Measurements from ENCODE around the gene RFNG.

Gene RFNG

DNA sequence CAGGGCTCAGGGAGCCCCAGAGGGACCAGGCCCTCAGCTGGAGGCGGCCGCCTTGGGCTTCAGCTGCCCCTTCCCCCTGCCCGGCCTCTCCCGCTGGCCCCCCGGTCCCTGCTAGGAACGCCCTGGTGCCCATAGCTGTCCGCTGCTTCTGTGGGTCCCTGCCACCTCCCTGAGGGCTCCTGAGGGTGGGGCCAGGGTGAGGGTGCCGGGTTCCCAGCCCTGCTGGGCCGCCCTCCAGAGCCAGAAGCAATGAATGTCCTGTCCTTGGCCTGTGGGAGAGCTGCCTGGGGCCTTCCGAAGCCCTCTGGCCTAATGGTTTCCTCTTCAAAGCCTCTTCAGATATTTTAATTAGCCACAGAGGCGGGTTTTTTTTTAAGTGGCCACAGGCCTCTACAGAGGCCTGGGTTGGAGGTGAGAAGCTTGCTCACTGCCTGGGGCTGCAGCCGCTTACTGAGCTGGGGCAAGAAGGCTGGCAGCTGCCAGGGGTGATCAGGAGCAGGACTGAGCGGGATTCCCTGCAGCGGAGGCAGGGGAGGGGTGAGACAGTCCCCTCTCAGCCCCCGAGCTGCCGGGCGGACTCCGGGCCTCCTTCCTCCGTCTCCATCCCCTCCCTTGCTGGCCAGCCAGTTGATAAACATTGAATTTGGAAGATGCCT is 38.8 kb downstream of the RFNG start:
- no peak for DNase-seq

GRCh38 chr17:82012261-82012639 is 39.4 kb downstream of the RFNG start:
- DNase-seq, result no peak

- no peak for DNase-seq
Measured at GRCh38 chr17:82011617-82012187, 39.9 kb downstream of the RFNG start.

DNA sequence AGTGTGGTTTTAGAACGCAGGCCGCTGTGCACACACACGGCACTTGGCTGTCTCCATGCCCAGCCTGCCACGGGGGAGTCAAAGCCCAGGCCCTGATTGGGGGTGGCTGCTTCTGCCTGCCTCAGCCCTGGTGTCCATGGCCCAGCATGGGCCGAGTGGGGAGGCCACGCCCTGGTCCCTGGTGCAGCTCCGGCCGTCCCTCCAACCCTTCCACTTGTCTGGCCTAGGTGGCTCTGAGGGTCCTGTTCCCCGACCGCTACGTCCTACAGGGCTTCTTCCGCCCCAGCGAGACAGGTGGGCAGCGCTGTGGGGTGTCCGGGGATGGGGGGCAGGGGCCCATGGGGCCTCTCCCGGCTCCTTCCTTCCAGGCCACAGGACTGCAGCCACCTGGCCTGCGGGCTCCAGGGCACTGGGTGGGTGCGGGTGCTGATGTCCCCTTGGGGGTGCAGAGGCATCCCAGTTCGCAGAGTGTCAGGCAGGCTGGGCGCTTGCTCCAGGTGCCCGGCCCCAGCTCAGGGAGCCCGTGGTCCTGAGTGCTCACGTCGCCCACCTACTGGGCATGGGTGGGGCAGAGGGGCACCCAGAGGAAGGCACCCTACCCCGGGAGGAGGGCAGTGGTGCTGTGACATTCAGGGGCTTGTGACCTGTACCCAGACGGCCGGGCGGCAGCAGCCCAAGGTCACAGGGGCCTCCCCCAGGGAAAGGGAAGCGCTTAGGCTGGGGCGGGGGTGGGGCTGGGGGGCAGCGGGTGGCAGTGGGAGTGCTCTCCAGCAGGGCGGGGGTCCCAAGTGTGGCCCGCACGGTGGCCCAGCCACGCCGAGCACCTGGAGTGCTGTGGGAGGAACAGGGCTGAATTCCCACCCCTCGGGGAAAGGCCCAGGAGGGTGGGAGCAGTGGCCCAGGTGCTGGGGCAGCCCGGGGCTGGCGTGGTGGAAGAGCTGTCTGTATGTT is 40.8 kb downstream of the RFNG start:
- no peak for DNase-seq

- DNase-seq, result no peak
Measured at GRCh38 chr17:82009413-82009812, 42.2 kb downstream of the RFNG start.

DNA sequence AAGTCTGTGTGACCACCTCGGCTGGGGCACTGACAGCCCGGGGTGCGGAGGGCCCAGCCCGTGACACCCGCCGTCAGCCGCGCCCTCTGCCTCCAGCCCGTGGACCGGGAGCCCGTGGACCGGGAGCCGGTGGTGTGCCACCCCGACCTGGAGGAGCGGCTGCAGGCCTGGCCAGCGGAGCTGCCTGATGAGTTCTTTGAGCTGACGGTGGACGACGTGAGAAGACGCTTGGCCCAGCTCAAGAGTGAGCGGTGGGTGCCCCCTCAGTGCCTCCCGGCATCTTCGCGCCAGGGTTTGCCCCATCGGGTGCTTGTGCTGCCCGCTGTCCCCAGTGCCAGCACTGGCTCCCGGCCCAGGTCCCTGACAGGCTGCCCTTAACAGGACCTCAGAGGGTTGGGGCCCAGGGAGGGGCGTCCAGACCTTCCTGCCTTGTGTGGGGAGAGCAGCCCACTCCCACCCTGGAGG is 42.6 kb downstream of the RFNG start:
- DNase-seq, result no peak

GRCh38 chr17:82008258-82008940 is 43.2 kb downstream of the RFNG start:
- DNase-seq, result no peak

DNA sequence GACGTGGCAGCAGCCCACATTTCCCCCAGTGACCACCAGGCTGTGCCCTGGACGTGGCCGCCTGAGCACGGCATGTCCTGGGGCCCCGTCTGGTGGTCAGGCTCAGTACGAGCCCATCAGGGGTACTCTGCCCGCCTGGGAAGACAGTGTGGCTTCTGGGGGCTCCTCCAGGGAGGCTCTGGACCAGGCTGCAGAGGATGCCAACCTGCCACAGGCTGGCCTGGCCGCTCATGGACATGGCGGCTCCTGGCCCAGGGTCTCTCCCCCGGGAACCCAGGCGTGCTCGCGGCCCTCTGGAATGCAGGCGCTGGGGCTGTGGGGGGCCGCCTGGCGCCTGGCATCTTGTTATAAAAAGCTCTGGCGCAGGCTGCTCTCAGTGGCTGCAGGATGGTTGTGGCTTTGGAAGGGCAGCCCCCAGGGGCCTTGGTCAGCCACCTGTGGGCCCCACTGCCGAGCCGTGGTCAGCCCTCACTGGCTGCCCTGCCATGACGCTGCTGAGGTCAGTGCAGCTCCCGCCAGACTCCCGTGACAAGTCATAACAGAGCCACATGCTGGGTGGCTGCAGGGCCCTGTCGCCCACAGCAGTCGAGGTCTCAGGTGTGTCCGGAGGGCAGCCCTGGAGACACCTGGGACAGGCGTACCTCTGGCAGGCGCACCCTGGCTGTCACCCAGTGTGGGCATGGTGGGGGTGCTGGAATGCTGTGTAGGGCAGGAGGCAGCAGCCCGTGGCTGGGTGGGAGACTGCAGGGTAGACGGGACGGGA is 43.9 kb downstream of the RFNG start:
- no peak for DNase-seq

DNA sequence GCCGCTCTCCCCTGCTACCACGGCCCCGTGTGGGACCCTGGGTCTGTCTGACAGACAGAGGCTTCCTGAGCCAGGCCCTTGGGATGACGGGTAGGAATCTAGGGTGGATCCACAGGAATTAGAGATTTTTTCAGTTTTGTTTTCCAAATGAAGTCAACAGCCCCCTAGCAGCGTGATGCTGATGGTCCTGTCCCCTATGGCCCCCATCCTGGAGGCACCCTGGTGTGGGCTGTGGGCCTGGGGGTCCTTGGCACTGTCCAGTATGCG is 44.5 kb downstream of the RFNG start:
- DNase-seq, result no peak

DNA sequence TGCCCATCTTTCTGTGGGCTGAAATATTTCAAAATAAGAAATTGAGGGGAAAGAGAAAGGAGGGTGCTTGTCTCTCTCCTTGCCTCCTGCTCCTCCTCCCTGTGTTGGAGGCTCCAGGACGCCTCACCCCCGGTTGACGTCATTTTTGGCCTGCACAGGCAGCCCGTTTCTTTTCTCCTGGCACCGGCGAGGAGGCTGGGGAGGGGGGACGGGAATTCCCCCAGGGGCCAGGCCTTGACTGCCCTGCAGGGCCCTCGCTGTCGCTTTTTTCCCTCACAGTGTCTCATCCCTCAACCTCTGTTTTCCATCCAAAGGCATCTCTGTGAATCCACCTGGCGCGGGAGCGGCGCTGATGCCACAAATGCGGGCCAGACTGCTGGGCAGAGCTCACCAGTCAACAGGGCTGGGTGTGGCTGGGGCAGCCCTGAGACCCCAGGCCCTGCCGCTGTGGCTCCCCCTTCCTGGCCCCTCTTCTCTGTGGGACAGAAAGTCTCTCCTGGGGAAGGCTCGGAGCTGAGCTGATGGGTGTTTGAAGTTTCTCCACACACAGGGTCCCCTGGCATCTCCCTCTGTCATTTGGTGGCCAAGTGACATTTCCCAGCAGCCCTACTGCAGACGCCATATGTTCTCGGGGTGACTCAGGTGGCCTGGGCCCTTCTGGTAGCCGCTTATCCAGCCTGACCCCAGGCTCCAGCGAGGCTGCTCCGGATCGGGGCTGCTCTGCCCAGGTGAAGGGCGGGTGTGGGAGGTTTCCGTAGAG is 45.0 kb downstream of the RFNG start:
- DNase-seq, result no peak

DNA sequence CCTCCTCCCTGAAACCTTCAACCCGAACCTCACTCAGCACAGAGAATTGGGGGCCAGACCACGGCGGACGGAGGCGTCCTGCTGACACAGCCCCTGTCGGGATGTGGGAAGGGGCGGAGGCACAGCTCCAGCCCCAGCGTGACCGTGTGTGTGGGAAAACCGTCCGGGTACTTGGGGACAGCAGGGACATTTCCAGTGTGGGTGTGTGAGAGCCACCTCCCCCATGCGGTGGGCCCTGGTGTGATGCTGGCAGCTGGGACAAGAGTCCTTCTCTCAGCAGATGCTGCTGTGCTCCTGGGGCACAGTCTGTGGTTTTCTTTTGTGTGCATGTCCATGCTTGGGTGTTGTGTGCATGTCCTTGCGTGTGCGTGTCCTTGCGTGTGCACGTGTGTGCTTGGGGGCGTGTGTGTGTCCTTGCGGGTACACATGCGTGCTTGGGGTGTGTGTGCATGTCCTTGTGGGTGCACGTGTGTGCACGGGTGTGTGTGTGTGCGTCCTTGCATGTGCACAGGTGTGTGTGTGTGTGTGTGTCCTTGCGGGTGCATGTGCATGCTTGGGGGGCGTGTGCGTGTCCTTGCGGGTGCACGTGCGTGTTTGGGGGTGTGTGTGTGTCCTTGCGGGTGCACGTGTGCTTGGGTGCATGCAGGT is 45.8 kb downstream of the RFNG start:
- DNase-seq, result no peak

- DNase-seq, result no peak
Measured at GRCh38 chr17:82004517-82005455, 46.8 kb downstream of the RFNG start.

DNA sequence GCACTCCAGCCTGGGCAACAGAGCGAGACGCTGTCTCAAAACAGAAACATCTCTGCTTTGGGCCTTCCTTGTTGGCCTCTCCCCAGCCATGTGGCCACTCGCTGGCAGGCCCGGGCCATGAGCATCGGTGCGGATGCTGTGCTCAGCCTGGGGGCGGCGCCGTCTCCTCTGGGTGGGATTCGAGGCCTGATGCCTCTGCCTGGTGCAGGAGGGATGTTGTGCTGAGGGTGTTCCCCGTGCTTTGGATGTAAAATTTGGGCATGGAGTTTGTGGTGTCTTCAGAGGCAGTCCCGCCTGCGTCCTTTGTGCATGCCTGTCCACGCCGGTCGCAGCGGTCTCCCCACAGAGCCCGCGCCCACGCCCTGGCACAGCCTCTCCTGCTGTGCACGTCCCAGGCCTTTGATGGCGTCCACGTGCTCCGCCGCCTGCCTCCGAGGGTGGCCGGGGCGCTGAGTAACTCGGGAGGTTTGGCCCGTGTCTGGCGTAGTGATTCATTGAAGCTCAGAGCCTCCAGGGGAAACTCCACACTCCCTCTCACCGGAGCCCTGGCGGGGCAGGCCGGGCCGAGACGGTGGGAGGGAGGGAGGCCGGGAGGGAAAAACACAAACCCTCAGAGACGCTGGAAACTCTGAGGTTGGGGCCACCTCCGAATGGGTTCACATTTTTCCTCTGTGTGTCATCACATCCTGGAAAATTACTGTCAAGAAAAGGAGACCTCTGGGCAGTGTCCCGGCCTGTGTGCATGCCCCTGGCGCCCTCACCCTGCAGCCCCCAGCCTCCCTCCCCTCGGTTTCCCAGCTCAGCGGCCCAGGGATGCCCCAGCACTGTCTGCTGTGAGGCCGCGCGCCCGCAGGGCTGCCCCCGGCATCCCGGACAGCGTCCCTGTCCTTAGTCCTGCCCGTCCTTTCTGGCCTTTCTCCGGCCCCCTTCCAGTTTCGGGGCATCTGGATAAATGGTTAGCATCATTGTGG is 47.9 kb downstream of the RFNG start:
- DNase-seq, result no peak

GRCh38 chr17:82001571-82002056 is 50.0 kb downstream of the RFNG start:
- no peak for DNase-seq

DNA sequence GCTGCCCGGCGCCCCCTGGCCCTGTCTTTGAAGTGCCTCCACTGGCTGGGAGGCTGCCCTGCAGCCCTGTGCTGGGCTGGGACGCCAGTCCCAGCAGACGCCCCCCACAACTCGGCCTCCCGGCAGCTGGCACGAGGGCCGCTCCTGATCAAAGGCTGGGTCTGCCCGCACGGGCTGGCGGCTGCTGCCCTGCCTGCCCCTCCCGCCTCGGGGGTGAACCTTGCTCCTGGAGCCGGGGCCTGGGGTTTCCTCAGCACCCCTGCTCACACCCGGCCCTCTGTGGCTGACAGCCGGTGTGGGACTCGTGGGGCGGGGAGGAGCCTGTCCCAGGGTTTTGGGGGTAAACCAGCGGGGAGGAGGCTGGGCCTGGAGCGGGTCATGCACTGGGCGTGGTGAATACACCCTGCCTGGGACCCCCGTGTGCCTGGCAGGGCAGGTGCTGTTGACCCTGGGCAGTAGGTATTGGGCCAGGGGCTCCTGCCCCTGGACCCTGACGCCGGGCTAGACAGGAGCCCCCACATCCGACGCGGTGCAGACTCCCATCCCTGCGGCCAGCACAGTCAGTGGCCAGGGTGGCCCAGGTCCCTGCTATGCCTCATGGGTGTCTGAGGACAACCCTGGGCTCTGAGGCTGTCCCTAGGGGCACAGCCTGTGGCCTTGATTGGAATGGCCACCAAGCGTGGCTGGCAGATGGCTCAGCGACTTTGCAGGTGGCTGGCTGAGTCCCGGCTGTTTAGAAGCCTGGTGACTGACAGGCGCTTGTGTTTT is 50.6 kb downstream of the RFNG start:
- no peak for DNase-seq

DNA sequence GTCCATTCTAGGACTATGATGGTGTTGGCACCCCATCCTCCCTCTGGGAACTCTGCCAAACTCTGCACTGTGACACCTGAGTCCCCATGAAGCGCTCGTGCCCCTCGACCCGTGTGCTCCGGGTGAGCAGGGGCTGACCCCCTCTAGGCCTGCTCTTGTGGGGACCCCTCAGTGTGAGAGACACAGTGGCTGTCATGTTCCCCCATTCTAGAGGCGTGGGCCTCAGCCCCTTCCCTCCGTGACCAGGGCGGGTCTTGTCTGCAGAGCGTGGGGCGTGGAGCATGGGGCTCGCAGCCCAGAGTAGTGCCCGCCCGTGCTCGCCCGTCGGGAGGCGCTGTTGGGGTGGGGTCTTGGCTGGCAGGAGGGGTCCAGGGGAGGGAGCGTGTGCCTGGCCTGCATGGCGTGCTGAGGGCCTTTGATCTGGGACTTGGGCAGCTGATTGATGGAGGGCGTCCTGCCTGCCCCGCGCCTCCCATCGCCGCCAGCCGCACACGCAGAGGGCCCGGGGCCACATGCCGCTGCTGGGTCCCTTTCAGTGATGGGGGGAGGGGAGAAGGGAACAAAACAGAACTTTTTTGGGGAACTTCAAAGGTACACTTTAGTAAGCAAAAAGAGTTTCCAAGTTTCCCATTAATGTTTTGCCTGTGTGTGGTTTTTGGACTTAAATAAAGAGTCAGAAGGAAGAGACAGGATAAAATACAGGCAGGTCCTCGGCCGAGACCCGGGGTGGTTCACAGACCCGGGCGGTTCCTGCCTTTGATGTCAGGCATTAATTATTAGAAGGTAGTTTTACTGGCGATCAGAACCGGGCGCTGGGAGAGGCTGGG is 51.4 kb downstream of the RFNG start:
- no peak for DNase-seq

GRCh38 chr17:81999587-81999975 is 52.0 kb downstream of the RFNG start:
- DNase-seq, result no peak

Measured in activated T-cell treated with anti-CD3 and anti-CD28 coated beads for 4 hours (primary cell).